Measurements from ENCODE around the gene COL13A1. TPM values are rescaled to one million over a fixed set of nuclear protein-coding genes. Genes with fewer than 3 reads are reported as not detected.

COL13A1 gene
- total RNA-seq, 1 donor from 2014 or later: 25.6 TPM

GRCh38 chr10:69797959-69798358 lies 3.7 kb upstream of the COL13A1 start:
- no peaks in the 10 kb centered on the region for H3K27me3 Mint-ChIP-seq (ENCODE audit: low read depth)
- DNase-seq (ENCODE audit: low spot score): no peak
- no peak for TF ChIP-seq CTCF (IDR thresholded peaks at IDR 0.05)
- no peaks in the 10 kb centered on the region for H3K9me3 Mint-ChIP-seq (ENCODE audit: low read depth)
- peaks cover 23% of the 10 kb centered on the region for H3K4me1 Mint-ChIP-seq (ENCODE audit: low read depth)
- no peak overlapping the region for H3K4me3 Mint-ChIP-seq (ENCODE audit: unreplicated experiment)
- no peak overlapping the region for H3K27ac Mint-ChIP-seq (ENCODE audit: unreplicated experiment)
- no peaks in the 10 kb centered on the region for H3K36me3 Mint-ChIP-seq (ENCODE audit: low read depth)

GRCh38 chr10:69800109-69800508 lies 1.6 kb upstream of the COL13A1 start:
- H3K4me1 Mint-ChIP-seq (ENCODE audit: low read depth): peaks cover 40% of the 10 kb centered on the region
- no peak overlapping the region for H3K4me3 Mint-ChIP-seq (ENCODE audit: unreplicated experiment)
- no peaks in the 10 kb centered on the region for H3K27me3 Mint-ChIP-seq (ENCODE audit: low read depth)
- no peaks in the 10 kb centered on the region for H3K36me3 Mint-ChIP-seq (ENCODE audit: low read depth)
- peak overlapping the region; percentile 38 for H3K27ac Mint-ChIP-seq (ENCODE audit: unreplicated experiment)
- no peaks in the 10 kb centered on the region for H3K9me3 Mint-ChIP-seq (ENCODE audit: low read depth)
- peak; percentile 90 for TF ChIP-seq CTCF (IDR thresholded peaks at IDR 0.05)
- no peak for DNase-seq (ENCODE audit: low spot score)

GRCh38 chr10:69800665-69801064 lies 1.0 kb upstream of the COL13A1 start:
- peak overlapping the region; percentile 38 for H3K27ac Mint-ChIP-seq (ENCODE audit: unreplicated experiment)
- TF ChIP-seq CTCF (IDR thresholded peaks at IDR 0.05): no peak
- no peaks in the 10 kb centered on the region for H3K9me3 Mint-ChIP-seq (ENCODE audit: low read depth)
- H3K4me1 Mint-ChIP-seq (ENCODE audit: low read depth): peaks cover 41% of the 10 kb centered on the region
- no peaks in the 10 kb centered on the region for H3K36me3 Mint-ChIP-seq (ENCODE audit: low read depth)
- no peaks in the 10 kb centered on the region for H3K27me3 Mint-ChIP-seq (ENCODE audit: low read depth)
- H3K4me3 Mint-ChIP-seq (ENCODE audit: unreplicated experiment): peak overlapping the region; percentile 84
- no peak for DNase-seq (ENCODE audit: low spot score)

- peak overlapping the region; percentile 75 for H3K27ac Mint-ChIP-seq (ENCODE audit: unreplicated experiment)
- no peak for DNase-seq (ENCODE audit: low spot score)
- H3K27me3 Mint-ChIP-seq (ENCODE audit: low read depth): no peaks in the 10 kb centered on the region
- no peaks in the 10 kb centered on the region for H3K9me3 Mint-ChIP-seq (ENCODE audit: low read depth)
- no peaks in the 10 kb centered on the region for H3K36me3 Mint-ChIP-seq (ENCODE audit: low read depth)
- H3K4me3 Mint-ChIP-seq (ENCODE audit: unreplicated experiment): peak overlapping the region; percentile 84
- peaks cover 44% of the 10 kb centered on the region for H3K4me1 Mint-ChIP-seq (ENCODE audit: low read depth)
- TF ChIP-seq CTCF (IDR thresholded peaks at IDR 0.05): peak; percentile 78
Observed at GRCh38 chr10:69801094-69801433, 642 bp upstream of the COL13A1 start.

GRCh38 chr10:69802424-69803161 lies 887 bp downstream of the COL13A1 start:
- DNase-seq (ENCODE audit: low spot score): no peak
- peaks cover 2% of the 10 kb centered on the region for H3K36me3 Mint-ChIP-seq (ENCODE audit: low read depth)
- no peaks in the 10 kb centered on the region for H3K27me3 Mint-ChIP-seq (ENCODE audit: low read depth)
- peak overlapping the region; percentile 32 for H3K27ac Mint-ChIP-seq (ENCODE audit: unreplicated experiment)
- H3K9me3 Mint-ChIP-seq (ENCODE audit: low read depth): no peaks in the 10 kb centered on the region
- peak overlapping the region; percentile 84 for H3K4me3 Mint-ChIP-seq (ENCODE audit: unreplicated experiment)
- TF ChIP-seq CTCF (IDR thresholded peaks at IDR 0.05): peak; percentile 68
- peaks cover 51% of the 10 kb centered on the region for H3K4me1 Mint-ChIP-seq (ENCODE audit: low read depth)

All from chondrocyte (in vitro differentiated cells).